Stomach smooth muscle (tissue), 2 donors: ENCODE measurements around the gene TALDO1.

Source experiments
- H3K27ac ChIP-seq: one replicate; pipeline ENCODE4 v1.7.0; 2013; ENCODE audit warnings: mild to moderate bottlenecking, low read length, inconsistent platforms
- H3K27me3 ChIP-seq, 2 donors: one replicate each; pipeline ENCODE4 v1.7.0; 2013; ENCODE audit warnings: low read length in 2 of 2; ENCODE audit not compliant: insufficient read depth in 2 of 2, control insufficient read depth in 1 of 2
- H3K36me3 ChIP-seq, 2 donors: one replicate each; pipeline ENCODE4 v1.7.0; 2013; ENCODE audit warnings: low read length in 2 of 2; ENCODE audit not compliant: control insufficient read depth in 2 of 2, insufficient read depth in 2 of 2
- H3K4me1 ChIP-seq: one replicate; pipeline ENCODE4 v1.7.0; 2013; ENCODE audit warnings: low read length; ENCODE audit not compliant: control insufficient read depth, insufficient read depth
- H3K4me3 ChIP-seq, 2 donors: one replicate each; pipeline ENCODE4 v1.7.0; 2013; ENCODE audit warnings: low read length in 2 of 2
- H3K9ac ChIP-seq, 2 donors: one replicate each; pipeline ENCODE4 v1.7.0; 2013; ENCODE audit warnings: low read length in 2 of 2, mild to moderate bottlenecking in 1 of 2
- H3K9me3 ChIP-seq, 2 donors: one replicate each; pipeline ENCODE4 v1.7.0; 2013; ENCODE audit warnings: low read length in 2 of 2; ENCODE audit not compliant: control insufficient read depth in 2 of 2
- donor health status: healthy.
- donor health status: Pancreatic carcinoma.

Gene TALDO1

GRCh38 chr11:804599-804964 is 57.3 kb downstream of the TALDO1 start:
- peak overlapping the region; percentile 36 to 68 for H3K9ac ChIP-seq
- no peaks in the 10 kb centered on the region for H3K9me3 ChIP-seq
- H3K4me1 ChIP-seq: peaks cover 27% of the 10 kb centered on the region
- peaks cover 0 to 2% of the 10 kb centered on the region in 2 donors for H3K36me3 ChIP-seq
- H3K4me3 ChIP-seq: peak overlapping the region; percentile 72 to 73
- no peaks in the 10 kb centered on the region for H3K27me3 ChIP-seq
- no peak overlapping the region for H3K27ac ChIP-seq

GRCh38 chr11:808427-809286 is 61.4 kb downstream of the TALDO1 start:
- H3K36me3 ChIP-seq: peaks cover 20 to 23% of the 10 kb centered on the region in 2 donors
- no peaks in the 10 kb centered on the region for H3K27me3 ChIP-seq
- H3K27ac ChIP-seq: peak overlapping the region; percentile 97
- H3K9me3 ChIP-seq: no peaks in the 10 kb centered on the region
- peak overlapping the region; percentile 98 to 99 for H3K9ac ChIP-seq
- peak overlapping the region; percentile 93 to 94 for H3K4me3 ChIP-seq
- H3K4me1 ChIP-seq: peaks cover 42% of the 10 kb centered on the region

- H3K9ac ChIP-seq: peak within 1 kb of the TSS; percentile 98 to 99
- H3K4me3 ChIP-seq: peak within 1 kb of the TSS; percentile 93 to 94
- no peaks in the 10 kb centered on the region for H3K27me3 ChIP-seq
- peaks cover 34% of the 10 kb centered on the region for H3K4me1 ChIP-seq
- H3K9me3 ChIP-seq: no peaks in the 10 kb centered on the region
- peak within 1 kb of the TSS; percentile 97 for H3K27ac ChIP-seq
- H3K36me3 ChIP-seq: peaks cover 21 to 23% of the 10 kb centered on the region in 2 donors
Observed at GRCh38 chr11:809287-810039, 62.2 kb downstream of the TALDO1 start, which contains the start of gene RPLP2. RPLP2 (plus strand) TSS chr11:809967; CDS start chr11:810235, 268 bp downstream.

GRCh38 chr11:810040-810567 is 62.8 kb downstream of the TALDO1 start:
- peaks cover 29% of the 10 kb centered on the region for H3K4me1 ChIP-seq
- no peaks in the 10 kb centered on the region for H3K27me3 ChIP-seq
- H3K9ac ChIP-seq: peak overlapping the region; percentile 98 to 99
- H3K9me3 ChIP-seq: no peaks in the 10 kb centered on the region
- H3K36me3 ChIP-seq: peaks cover 21 to 23% of the 10 kb centered on the region in 2 donors
- H3K27ac ChIP-seq: peak overlapping the region; percentile 97
- H3K4me3 ChIP-seq: peak overlapping the region; percentile 93 to 94

- peaks cover 21 to 23% of the 10 kb centered on the region in 2 donors for H3K36me3 ChIP-seq
- H3K4me3 ChIP-seq: no peak overlapping the region
- no peak overlapping the region for H3K9ac ChIP-seq
- no peaks in the 10 kb centered on the region for H3K27me3 ChIP-seq
- H3K9me3 ChIP-seq: no peaks in the 10 kb centered on the region
- H3K4me1 ChIP-seq: peaks cover 26% of the 10 kb centered on the region
- no peak overlapping the region for H3K27ac ChIP-seq
Observed at GRCh38 chr11:811446-812245, 64.4 kb downstream of the TALDO1 start.

GRCh38 chr11:812390-812789 is 65.1 kb downstream of the TALDO1 start:
- Histone ChIP-seq H3K9me3 (no peaks in the 10 kb centered on the region), H3K36me3 (peaks cover 21 to 23% of the 10 kb centered on the region in 2 donors), H3K4me1 (peaks cover 26% of the 10 kb centered on the region), H3K27ac (no peak overlapping the region), H3K9ac (no peak overlapping the region), H3K27me3 (no peaks in the 10 kb centered on the region), H3K4me3 (no peak overlapping the region)

- Histone ChIP-seq H3K36me3 (peaks cover 21 to 23% of the 10 kb centered on the region in 2 donors), H3K27ac (no peak overlapping the region), H3K27me3 (no peaks in the 10 kb centered on the region), H3K9ac (no peak overlapping the region), H3K9me3 (no peaks in the 10 kb centered on the region), H3K4me3 (no peak overlapping the region), H3K4me1 (peaks cover 26% of the 10 kb centered on the region)
Observed at GRCh38 chr11:813072-813455, 65.8 kb downstream of the TALDO1 start.

- Histone ChIP-seq H3K9ac (no peak overlapping the region), H3K27me3 (no peaks in the 10 kb centered on the region), H3K36me3 (peaks cover 21 to 23% of the 10 kb centered on the region in 2 donors), H3K4me3 (no peak overlapping the region), H3K4me1 (peaks cover 27% of the 10 kb centered on the region), H3K9me3 (no peaks in the 10 kb centered on the region), H3K27ac (no peak overlapping the region)
Observed at GRCh38 chr11:813456-814096, 66.3 kb downstream of the TALDO1 start.
